Measurements from ENCODE around the gene SRP19. TPM values are rescaled to one million over a fixed set of nuclear protein-coding genes. Genes with fewer than 3 reads are reported as not detected.

The SRP19 gene
- total and polyA plus RNA-seq, 9 of the 15 experiments (the other 6 are each of a cell fraction or from before 2014, with no cell fraction given) = 52.3 to 357 (median 146) TPM

DNA sequence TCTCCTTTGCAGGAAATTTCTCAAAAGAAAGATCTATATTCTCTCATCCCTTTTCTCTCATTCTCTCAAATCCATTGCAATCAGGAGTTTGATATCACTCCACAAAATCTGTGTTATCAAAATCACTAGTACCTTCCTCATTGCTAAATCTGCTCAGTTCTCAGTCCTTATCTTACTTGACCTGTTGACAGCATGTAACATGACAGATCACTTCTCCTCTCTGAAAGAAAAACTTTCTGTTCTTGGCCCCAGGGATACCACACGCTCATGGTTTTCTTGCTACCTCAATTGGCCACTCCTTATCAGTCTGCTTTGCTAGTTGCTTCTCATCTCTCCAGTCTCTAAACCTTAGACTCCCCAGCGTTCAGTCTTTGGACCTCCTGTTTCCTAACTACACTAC is 22.1 kb downstream of the SRP19 start (continued):
- TF ChIP-seq HMG20A (CRISPR knock-in tag; conservative IDR thresholded peaks at IDR 0.05) = peak; percentile 85
- no peak for TF ChIP-seq KLF10 (CRISPR knock-in tag; IDR thresholded peaks at IDR 0.05)
- TF ChIP-seq PKNOX1 (IDR thresholded peaks at IDR 0.05) = peak; percentile 62
- no peak for TF ChIP-seq SUPT5H (IDR thresholded peaks at IDR 0.05)
- TF ChIP-seq MITF (IDR thresholded peaks at IDR 0.05) = no peak
- TF ChIP-seq CHD1 (IDR thresholded peaks at IDR 0.05; ENCODE audit: low read length) = no peak
- TF ChIP-seq, protein P1, sequence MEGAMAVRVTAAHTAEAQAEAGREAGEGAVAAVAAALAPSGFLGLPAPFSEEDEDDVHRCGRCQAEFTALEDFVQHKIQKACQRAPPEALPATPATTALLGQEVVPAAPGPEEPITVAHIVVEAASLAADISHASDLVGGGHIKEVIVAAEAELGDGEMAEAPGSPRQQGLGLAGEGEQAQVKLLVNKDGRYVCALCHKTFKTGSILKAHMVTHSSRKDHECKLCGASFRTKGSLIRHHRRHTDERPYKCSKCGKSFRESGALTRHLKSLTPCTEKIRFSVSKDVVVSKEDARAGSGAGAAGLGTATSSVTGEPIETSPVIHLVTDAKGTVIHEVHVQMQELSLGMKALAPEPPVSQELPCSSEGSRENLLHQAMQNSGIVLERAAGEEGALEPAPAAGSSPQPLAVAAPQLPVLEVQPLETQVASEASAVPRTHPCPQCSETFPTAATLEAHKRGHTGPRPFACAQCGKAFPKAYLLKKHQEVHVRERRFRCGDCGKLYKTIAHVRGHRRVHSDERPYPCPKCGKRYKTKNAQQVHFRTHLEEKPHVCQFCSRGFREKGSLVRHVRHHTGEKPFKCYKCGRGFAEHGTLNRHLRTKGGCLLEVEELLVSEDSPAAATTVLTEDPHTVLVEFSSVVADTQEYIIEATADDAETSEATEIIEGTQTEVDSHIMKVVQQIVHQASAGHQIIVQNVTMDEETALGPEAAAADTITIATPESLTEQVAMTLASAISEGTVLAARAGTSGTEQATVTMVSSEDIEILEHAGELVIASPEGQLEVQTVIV (CRISPR knock-in tag; IDR thresholded peaks at IDR 0.05; ENCODE audit: borderline replicate concordance) = no peak
- TF ChIP-seq, protein P2, sequence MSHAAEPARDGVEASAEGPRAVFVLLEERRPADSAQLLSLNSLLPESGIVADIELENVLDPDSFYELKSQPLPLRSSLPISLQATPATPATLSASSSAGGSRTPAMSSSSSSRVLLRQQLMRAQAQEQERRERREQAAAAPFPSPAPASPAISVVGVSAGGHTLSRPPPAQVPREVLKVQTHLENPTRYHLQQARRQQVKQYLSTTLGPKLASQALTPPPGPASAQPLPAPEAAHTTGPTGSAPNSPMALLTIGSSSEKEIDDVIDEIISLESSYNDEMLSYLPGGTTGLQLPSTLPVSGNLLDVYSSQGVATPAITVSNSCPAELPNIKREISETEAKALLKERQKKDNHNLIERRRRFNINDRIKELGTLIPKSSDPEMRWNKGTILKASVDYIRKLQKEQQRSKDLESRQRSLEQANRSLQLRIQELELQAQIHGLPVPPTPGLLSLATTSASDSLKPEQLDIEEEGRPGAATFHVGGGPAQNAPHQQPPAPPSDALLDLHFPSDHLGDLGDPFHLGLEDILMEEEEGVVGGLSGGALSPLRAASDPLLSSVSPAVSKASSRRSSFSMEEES (CRISPR knock-in tag; IDR thresholded peaks at IDR 0.05) = no peak
- TF ChIP-seq NCOA2 (IDR thresholded peaks at IDR 0.05; ENCODE audit: partially characterized antibody in 2 of 2) = no peak
- TF ChIP-seq MEIS2 (IDR thresholded peaks at IDR 0.05; ENCODE audit: partially characterized antibody) = peak; percentile 93
- no peak for TF ChIP-seq GATAD2A (IDR thresholded peaks at IDR 0.05)
- no peak for TF ChIP-seq ZNF507 (tag; conservative IDR thresholded peaks at IDR 0.05)
- no peak for TF ChIP-seq MYBL2 (IDR thresholded peaks at IDR 0.05; ENCODE audit: low read depth)
- TF ChIP-seq MYBL2 (CRISPR knock-in tag; IDR thresholded peaks at IDR 0.05; ENCODE audit: borderline replicate concordance) = no peak
- TF ChIP-seq, protein P3, sequence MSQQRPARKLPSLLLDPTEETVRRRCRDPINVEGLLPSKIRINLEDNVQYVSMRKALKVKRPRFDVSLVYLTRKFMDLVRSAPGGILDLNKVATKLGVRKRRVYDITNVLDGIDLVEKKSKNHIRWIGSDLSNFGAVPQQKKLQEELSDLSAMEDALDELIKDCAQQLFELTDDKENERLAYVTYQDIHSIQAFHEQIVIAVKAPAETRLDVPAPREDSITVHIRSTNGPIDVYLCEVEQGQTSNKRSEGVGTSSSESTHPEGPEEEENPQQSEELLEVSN (IDR thresholded peaks at IDR 0.05; ENCODE audit: borderline replicate concordance in 1 of 2, extremely low read depth in 1 of 2, insufficient read depth in 1 of 2, insufficient read length in 1 of 2, low read depth in 1 of 2, low read length in 1 of 2, poor library complexity in 1 of 2, severe bottlenecking in 1 of 2) = no peak
- TF ChIP-seq CEBPB (tag; IDR thresholded peaks at IDR 0.05) = no peak
- no peak for TF ChIP-seq CBX5 (IDR thresholded peaks at IDR 0.05; ENCODE audit: borderline replicate concordance, low read depth)
- TF ChIP-seq ETV1 (tag; conservative IDR thresholded peaks at IDR 0.05; ENCODE audit: low read depth) = no peak
- no peak for TF ChIP-seq CHD4 (IDR thresholded peaks at IDR 0.05; ENCODE audit: insufficient read depth, insufficient replicate concordance, low read depth, low read length, poor library complexity, severe bottlenecking)
- TF ChIP-seq POU5F1 (IDR thresholded peaks at IDR 0.05; ENCODE audit: borderline replicate concordance, low read depth, low read length, partially characterized antibody) = no peak
- no peak for TF ChIP-seq SRF (CRISPR knock-in tag; IDR thresholded peaks at IDR 0.05)
- no peak for TF ChIP-seq BHLHE40 (IDR thresholded peaks at IDR 0.05; ENCODE audit: low read length)
